RWPE1 (cell line): Measurements from ENCODE around the gene RAB35.
A peak's percentile ranks its signal among the peaks of the same experiment; 100 is the strongest.

Source experiments
- CTCF ChIA-PET: fragments of 350-600 bp; sonication (Branson Sonifier 250); formaldehyde crosslinking; extraction: SDS; loops from one replicate; lab custom pipeline; 2021; lab: Yijun Ruan, JAX
- POLR2A ChIA-PET: fragments of 400-600 bp; formaldehyde crosslinking; extraction: SDS; loops from one replicate; lab custom pipeline; 2020; ENCODE audit warnings: antibody characterized with exemption; ENCODE audit not compliant: low non-redundant PET; lab: Yijun Ruan, JAX
- DNase-seq: peaks from one replicate; pipeline ENCODE4 v3.0.0; 2012; ENCODE audit warnings: low spot score
- H3K27ac ChIP-seq: fragments of 450-650 bp; 2 replicates; pipeline ENCODE4 v1.5.1; 2017
- TF ChIP-seq, protein P1 (sequence below): fragments of 450-650 bp; conservative IDR thresholded peaks from 2 replicates; pipeline ENCODE4 v1.5.1; 2017; ENCODE audit warnings: low read depth, mild to moderate bottlenecking

The RAB35 gene

DNA sequence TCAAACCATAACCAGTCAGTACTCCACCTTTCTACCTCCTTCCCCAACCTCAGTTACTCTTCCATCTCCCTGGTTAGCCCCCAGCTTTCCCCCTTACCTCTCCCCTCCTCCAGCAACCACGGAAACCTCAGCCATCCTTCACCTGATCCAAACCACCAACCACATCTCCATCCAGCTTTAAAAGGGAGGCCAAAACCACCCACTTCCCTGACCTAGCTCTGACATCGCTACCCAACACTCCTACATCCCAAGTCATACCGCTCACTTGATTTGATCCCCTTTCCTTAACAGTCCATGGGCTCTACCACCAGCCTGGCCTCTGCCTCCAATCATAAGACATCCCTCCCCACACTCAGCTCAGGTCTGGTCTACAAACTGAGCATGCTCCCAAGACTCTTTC is 1.5 kb downstream of the RAB35 start:
- peak overlapping the region; percentile 17 for H3K27ac ChIP-seq
- POLR2A ChIA-PET, result no interaction called here
- CTCF ChIA-PET, result interaction anchor here (0.6 kb wide), 2 partner anchors 16 to 1239 kb away, joined by 3 to 6 read pairs; no protein-coding TSS in a partner anchor
- TF ChIP-seq, protein P1, sequence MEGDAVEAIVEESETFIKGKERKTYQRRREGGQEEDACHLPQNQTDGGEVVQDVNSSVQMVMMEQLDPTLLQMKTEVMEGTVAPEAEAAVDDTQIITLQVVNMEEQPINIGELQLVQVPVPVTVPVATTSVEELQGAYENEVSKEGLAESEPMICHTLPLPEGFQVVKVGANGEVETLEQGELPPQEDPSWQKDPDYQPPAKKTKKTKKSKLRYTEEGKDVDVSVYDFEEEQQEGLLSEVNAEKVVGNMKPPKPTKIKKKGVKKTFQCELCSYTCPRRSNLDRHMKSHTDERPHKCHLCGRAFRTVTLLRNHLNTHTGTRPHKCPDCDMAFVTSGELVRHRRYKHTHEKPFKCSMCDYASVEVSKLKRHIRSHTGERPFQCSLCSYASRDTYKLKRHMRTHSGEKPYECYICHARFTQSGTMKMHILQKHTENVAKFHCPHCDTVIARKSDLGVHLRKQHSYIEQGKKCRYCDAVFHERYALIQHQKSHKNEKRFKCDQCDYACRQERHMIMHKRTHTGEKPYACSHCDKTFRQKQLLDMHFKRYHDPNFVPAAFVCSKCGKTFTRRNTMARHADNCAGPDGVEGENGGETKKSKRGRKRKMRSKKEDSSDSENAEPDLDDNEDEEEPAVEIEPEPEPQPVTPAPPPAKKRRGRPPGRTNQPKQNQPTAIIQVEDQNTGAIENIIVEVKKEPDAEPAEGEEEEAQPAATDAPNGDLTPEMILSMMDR, result no peak
- DNase-seq, result no peak

DNA sequence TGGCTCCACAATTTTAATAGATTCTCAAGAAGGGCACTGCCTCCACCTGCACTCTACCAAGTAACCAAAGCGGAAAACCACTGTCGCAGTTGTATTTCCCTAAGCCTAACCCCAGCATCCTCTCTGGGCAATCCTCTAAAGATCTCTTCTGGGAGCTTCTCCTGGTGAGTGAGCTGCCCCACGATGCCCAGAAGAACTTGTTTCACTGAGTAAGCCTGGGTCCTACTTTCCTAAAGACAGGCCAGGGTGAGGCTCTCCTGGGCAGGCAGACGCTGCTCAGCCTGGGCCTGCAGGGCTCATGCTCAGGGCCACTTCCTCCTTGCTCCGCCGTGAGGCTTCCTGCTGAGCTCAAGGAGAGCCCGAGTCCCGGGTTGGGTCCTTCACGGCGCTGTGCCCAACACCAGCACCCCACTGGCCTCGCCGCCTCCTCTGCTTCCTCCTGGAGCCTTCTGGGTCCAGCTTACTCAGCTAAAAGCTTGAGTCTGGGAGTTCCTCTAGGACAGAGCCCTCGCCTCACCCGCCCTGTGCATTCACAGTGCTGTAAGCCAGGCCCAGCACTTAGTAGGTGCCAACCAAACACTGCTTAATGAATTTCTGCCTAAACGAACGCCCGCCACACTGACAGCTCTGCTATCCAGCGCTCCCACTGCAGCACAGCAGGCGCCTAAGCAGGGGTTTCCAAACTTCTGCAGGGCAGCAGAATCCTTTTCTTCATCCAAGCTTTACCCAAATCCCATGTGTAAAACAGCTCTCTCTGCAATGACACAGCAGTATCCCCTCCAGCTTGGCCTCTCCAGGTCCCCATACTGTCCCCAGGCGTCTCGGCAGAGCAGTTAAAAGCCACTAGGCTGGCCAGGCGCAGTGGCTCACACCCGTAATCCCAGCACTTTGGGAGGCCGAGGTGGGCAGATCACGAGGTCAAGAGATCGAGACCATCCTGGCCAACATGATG is 5.7 kb downstream of the RAB35 start:
- H3K27ac ChIP-seq, result peak overlapping the region; percentile 51
- POLR2A ChIA-PET, result no interaction called here
- no peak for DNase-seq
- TF ChIP-seq, protein P1, result no peak
- CTCF ChIA-PET, result interaction anchor here (0.6 to 1.0 kb wide), 2 partner anchors 40 to 182 kb away, joined by 3 read pairs; no protein-coding TSS in a partner anchor

DNA sequence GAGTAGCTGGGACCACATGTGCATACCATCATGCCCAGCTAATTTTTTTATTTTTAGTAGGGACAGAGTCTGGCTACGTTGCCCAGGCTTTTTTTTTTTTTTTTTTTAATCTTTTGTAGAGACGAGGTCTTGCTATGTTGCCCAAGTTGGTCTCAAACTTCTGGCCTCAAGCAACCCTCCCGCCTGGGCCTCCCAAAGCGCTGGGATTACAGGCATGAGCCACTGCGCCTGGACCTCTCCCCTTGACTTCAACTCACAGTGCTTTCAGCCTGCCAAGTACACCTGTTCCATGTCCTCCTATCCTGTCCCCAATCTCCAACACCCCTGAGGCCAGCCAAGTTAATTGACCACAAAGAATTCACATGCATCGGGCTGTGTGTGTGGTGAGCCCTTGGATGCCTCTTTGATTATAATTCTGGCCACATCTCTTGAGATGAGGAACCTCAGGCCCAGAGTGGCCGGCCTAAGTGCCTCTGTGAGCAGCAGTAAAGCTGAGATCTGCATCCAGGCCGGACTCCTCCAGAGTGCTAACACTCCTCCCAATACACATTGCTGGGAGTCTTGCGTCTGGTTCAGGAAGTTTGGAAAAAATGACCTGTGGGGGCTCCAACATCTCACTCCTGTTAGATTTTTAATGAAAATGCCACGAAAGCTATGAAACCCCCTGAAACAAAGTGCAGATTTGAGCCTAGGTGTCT is 6.8 kb downstream of the RAB35 start:
- POLR2A ChIA-PET, result no interaction called here
- DNase-seq, result no peak
- CTCF ChIA-PET, result interaction anchor here (0.6 kb wide), 1 partner anchor 92 kb away, joined by 5 read pairs; no protein-coding TSS in a partner anchor
- TF ChIP-seq, protein P1, result no peak
- no peak overlapping the region for H3K27ac ChIP-seq

DNA sequence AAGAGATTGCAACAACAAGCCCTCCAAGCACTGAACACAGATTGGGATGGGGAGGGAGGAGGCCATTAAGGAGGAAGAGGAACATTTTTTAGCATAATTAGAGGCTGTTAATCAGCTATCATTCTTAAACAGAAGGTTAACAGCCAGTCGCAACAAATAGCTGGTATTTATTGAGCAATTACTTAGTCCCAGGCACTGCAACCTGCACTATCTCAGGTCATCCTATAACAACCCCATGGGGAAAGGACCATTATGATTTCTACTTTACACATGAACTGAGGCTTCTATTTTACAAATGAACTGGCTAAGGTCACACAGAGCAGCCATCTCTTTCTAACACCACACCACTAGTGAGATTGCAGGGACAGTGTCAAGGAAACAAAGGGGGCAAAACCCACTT is 10.4 kb downstream of the RAB35 start:
- H3K27ac ChIP-seq, result no peak overlapping the region
- POLR2A ChIA-PET, result no interaction called here
- CTCF ChIA-PET, result no interaction called here
- DNase-seq, result no peak
- TF ChIP-seq, protein P1, result no peak

DNA sequence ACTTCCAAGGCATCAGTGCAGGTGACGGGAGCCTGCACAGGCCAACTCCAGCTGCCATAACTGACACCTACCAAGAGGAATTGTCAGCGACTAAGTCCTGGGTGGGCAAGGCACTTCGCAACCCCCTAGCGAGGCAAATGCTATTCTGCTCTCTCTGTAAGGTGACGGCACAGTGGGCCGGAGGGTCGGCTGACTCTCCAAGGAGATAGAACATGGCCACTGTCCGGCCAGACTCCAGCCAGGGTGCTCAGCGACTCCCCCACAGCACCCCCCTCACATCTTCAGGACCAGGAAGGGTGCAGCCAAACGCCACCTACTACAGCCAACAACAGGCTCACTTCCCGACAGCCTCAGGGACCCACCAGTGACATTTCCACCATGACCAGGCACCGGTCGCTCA is 13.2 kb downstream of the RAB35 start:
- H3K27ac ChIP-seq, result peak overlapping the region; percentile 39
- CTCF ChIA-PET, result no interaction called here
- POLR2A ChIA-PET, result no interaction called here
- DNase-seq, result no peak
- TF ChIP-seq, protein P1, result no peak

DNA sequence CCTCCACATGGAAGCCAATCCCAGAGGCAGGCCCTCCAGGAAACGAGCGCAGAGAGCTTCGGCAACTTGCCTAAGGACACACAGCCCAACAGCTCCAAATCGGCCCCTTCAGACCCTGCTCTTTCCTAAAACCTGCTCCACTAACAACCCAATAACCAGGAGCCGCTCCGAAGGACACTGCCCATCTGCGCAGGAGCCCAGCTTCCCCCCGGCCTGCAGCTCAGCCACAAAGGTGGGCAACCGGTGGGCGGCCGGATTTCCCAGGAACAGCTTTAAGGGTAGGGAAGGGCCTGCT is 13.6 kb downstream of the RAB35 start:
- CTCF ChIA-PET, result no interaction called here
- DNase-seq, result no peak
- POLR2A ChIA-PET, result no interaction called here

More for the DNA sequence above, 13.6 kb downstream of the RAB35 start:
- TF ChIP-seq, protein P1, result no peak
- H3K27ac ChIP-seq, result peak overlapping the region; percentile 39
